ENCODE data around the gene HNRNPF. TPM values are rescaled to one million over a fixed set of nuclear protein-coding genes. Genes with fewer than 3 reads are reported as not detected.
A peak's percentile ranks its signal among the peaks of the same experiment; 100 is the strongest.
"Not testable (repeated sequence)": the region's sequence is repeated elsewhere in the genome, so short reads cannot be mapped to it uniquely, and the experiment has no call there.

The HNRNPF gene
- total RNA-seq, result 10 to 100 TPM; 57.8 to 78.7 TPM

- Histone ChIP-seq H3K9me3 (no peaks in the 10 kb centered on the region), H3K27ac (peak within 1 kb of the TSS; percentile 98 to 100), H3K4me3 (peak within 1 kb of the TSS; percentile 69 to 77), H3K36me3 (no peaks in the 10 kb centered on the region), H3K27me3 (no peaks in the 10 kb centered on the region), H3K4me1 (peaks cover 0 to 44% of the 10 kb centered on the region in 2 donors)
- TF ChIP-seq CTCF (IDR thresholded peaks at IDR 0.05), result no peak
- DNase-seq (ENCODE audit: low spot score), result peak; percentile 95
Measured at GRCh38 chr10:43408710-43409384, at the start of gene HNRNPF. Gene HNRNPF, minus strand, starts transcription at chr10:43409186. Its CDS starts 21,302 bp downstream, at chr10:43387884.

GRCh38 chr10:43458227-43458626, 49.2 kb upstream of the HNRNPF start:
- no peak for TF ChIP-seq CTCF (IDR thresholded peaks at IDR 0.05)
- Histone ChIP-seq H3K9me3 (no peaks in the 10 kb centered on the region), H3K27ac (no peak overlapping the region), H3K4me3 (no peak overlapping the region), H3K4me1 (peaks cover 0 to 10% of the 10 kb centered on the region in 2 donors), H3K27me3 (no peaks in the 10 kb centered on the region), H3K36me3 (no peaks in the 10 kb centered on the region)
- DNase-seq (ENCODE audit: low spot score), result no peak

GRCh38 chr10:43456561-43456960, 47.6 kb upstream of the HNRNPF start:
- not testable (repeated sequence) for H3K27me3 ChIP-seq; DNase-seq (ENCODE audit: low spot score); H3K36me3 ChIP-seq; H3K9me3 ChIP-seq
- H3K27ac ChIP-seq, result peak overlapping the region; percentile 86 to 91
- H3K4me3 ChIP-seq, result peak overlapping the region in 1 of 2 donors; percentile 61
- peaks cover 0 to 10% of the 10 kb centered on the region in 2 donors for H3K4me1 ChIP-seq

- not testable (repeated sequence) for H3K36me3 ChIP-seq; H3K27ac ChIP-seq; H3K27me3 ChIP-seq; H3K4me3 ChIP-seq; H3K9me3 ChIP-seq; DNase-seq (ENCODE audit: low spot score)
- peaks cover 0 to 10% of the 10 kb centered on the region in 2 donors for H3K4me1 ChIP-seq
Measured at GRCh38 chr10:43454025-43454424, 45.0 kb upstream of the HNRNPF start.

GRCh38 chr10:43453266-43453831, 44.4 kb upstream of the HNRNPF start:
- Histone ChIP-seq H3K36me3 (no peaks in the 10 kb centered on the region), H3K27me3 (no peaks in the 10 kb centered on the region), H3K4me3 (no peak overlapping the region), H3K9me3 (no peaks in the 10 kb centered on the region), H3K4me1 (peaks cover 0 to 10% of the 10 kb centered on the region in 2 donors), H3K27ac (no peak overlapping the region)
- TF ChIP-seq CTCF (IDR thresholded peaks at IDR 0.05), result no peak
- no peak for DNase-seq (ENCODE audit: low spot score)

GRCh38 chr10:43452356-43452914, 43.4 kb upstream of the HNRNPF start:
- TF ChIP-seq CTCF (IDR thresholded peaks at IDR 0.05), result no peak
- no peaks in the 10 kb centered on the region for H3K27me3 ChIP-seq
- H3K9me3 ChIP-seq, result no peaks in the 10 kb centered on the region
- H3K4me3 ChIP-seq, result no peak overlapping the region
- H3K36me3 ChIP-seq, result no peaks in the 10 kb centered on the region
- H3K27ac ChIP-seq, result no peak overlapping the region
- H3K4me1 ChIP-seq, result peaks cover 0 to 10% of the 10 kb centered on the region in 2 donors
- DNase-seq (ENCODE audit: low spot score), result no peak

All from right atrium auricular region (tissue), 2 donors.